Urothelium cell line (cell line): ENCODE measurements around the gene MRPL55.

ENCODE experiments used
- DNase-seq: peaks from one replicate; pipeline ENCODE4 v3.0.0; 2011; ENCODE audit warnings: low spot score, mixed read lengths
- FAIRE-seq: peaks from 2 replicates; lab custom pipeline; 2011; peaks lifted over from hg19 to GRCh38; lab: Jason Lieb, UNC

MRPL55 gene

GRCh38 chr1:228148196-228148861 lies 39.2 kb upstream of the MRPL55 start:
- FAIRE-seq: no peak
- DNase-seq: no peak

DNA sequence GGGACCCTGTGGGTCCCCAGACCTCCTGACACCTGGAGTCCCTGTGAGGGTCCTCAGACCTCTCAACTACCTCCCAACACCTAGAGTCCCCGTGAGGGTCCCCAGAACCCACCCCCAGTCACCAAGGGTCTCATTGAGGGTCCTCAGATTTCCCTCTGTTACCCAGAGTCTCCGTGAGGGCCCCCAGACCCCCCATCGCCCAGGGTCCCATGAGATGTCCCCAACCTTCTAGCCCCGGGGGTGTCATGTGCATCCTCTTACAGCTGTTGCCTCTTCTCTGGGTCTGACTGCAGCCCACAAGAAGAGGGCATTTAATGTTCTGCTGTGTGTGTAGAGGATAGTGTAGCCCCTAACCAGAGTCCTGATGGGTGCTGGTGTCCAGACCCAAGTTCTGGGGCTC lies 38.7 kb upstream of the MRPL55 start:
- FAIRE-seq (no peak), DNase-seq (no peak)

DNA sequence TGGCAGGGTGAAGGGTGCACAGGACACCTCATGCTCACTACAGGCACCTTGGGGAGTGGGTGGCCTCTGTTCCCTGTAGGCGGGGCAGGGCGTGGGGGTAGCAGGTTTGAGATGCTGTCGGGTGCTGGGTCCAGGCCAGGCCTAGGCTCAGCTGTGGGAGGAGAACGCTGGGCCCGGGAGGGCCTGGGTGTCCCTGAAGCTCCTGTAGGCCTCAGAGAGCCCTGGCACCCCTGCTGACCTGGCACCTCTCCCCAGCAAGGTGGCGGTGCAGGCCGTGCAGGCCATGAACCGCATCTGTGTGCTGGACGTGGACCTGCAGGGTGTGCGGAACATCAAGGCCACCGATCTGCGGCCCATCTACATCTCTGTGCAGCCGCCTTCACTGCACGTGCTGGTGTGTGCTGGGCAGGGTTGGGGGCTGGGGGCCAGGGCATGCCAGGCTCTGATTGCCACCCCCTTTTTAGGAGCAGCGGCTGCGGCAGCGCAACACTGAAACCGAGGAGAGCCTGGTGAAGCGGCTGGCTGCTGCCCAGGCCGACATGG lies 38.1 kb upstream of the MRPL55 start:
- FAIRE-seq (no peak), DNase-seq (no peak)

GRCh38 chr1:228146417-228147150 lies 37.5 kb upstream of the MRPL55 start:
- FAIRE-seq: no peak
- DNase-seq: no peak

DNA sequence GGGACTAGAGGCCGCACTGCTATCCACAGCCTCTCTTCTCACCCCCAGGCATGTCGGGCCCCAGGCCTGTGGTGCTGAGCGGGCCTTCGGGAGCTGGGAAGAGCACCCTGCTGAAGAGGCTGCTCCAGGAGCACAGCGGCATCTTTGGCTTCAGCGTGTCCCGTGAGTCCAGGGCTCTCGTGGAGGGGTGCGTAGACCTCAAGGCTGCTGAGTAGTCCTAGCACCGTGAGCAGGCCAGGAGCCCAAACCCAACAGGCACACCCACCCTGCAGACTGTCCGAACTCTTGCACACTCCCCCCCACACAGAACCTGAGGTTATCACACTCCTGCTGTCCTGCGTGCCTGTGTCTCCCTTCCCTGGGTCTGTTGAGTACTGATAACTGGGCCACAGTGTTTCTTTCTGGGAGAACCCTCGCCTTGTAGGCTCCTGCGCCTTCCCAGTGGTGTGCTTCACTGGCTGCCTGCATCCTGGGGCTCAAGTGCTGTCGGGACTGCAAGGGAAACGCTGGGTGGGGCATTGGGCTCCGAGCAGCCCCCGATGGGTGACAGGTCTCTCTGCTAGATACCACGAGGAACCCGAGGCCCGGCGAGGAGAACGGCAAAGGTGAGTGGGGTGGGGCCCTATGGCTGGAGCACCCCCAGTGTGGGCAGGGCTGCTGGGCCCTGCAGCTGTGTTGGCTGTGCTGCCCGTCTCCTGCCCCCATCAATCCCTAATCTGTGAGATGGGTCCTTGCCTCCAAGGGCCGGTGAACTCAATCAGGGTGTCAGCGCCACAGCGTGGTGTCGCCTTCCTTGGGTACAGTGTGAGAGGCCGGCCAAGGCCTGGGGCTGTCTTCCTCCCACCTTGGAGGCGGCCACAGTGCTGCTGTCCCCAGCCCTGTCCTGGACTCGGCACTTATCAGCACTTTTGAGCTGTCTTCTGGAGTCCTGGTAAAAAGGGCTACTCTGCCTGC lies 36.6 kb upstream of the MRPL55 start:
- FAIRE-seq: no peak
- DNase-seq: no peak

DNA sequence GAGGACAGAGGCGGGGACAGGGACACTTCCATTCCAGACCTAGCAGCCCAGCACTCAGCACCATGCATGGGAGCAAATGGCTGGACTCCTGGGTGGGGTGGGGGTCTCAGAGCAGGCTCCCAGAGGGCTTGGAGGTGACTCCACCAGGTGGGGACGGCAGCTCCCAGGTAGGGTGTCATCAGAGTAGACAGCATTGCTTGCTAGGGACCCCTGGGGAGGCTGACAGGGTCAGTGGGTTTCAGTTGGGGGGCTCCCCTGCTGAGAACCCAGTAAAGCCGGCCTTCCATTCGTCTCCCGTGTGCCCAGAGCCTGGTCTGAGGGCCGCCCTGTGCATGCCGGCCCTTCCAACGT lies 35.9 kb upstream of the MRPL55 start:
- FAIRE-seq (no peak), DNase-seq (no peak)

GRCh38 chr1:228144193-228144992 lies 35.3 kb upstream of the MRPL55 start:
- DNase-seq: no peak
- no peak for FAIRE-seq

GRCh38 chr1:228143480-228144192 lies 34.5 kb upstream of the MRPL55 start:
- DNase-seq: no peak
- FAIRE-seq: no peak

GRCh38 chr1:228142701-228143136 lies 33.6 kb upstream of the MRPL55 start:
- FAIRE-seq (no peak), DNase-seq (no peak)

- no peak for FAIRE-seq
- no peak for DNase-seq
These were observed 33.1 kb upstream of the MRPL55 start for GRCh38 chr1:228142155-228142691.

DNA sequence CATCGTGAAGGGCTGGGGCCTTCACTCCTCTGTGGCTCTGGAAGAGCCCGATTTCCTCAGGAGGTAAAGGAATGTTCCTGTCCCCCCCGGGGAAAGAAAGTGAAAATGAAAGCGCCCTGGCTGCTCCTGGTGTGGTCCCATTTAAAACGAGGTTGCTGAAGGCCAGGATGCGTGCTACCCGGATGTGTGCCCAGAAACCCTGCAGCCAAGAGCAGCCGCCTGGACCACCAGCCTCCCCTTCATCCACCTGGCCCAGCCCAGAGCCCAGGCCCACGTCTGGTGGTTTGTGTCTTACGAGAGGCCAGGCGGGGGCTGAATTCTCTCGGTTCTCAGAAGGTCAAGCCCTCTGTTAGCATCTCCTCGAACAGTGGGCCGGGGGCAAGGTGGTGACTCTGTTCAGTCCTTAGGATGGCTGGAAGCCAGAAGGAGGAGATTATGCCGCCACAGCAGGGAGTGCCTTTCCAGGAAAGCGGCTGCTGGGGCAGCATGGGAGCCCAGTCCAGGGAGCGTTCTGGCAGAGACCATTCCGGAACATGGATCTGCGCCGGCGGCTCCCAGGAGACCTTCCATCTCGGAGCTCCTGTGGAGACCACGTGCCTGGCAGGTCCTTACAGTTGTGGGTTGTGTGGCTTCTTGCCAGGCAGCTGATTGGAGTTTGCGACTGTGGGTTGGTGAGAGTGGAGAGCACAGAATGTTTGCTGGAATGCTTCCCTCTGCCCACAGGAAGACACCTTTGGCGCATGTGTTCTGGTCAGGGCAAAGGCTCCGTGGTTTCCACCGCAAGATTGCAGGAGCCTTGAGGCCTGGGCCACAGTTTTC lies 32.3 kb upstream of the MRPL55 start:
- FAIRE-seq (no peak), DNase-seq (no peak)

GRCh38 chr1:228140724-228141225 lies 31.7 kb upstream of the MRPL55 start:
- FAIRE-seq (no peak), DNase-seq (no peak)

GRCh38 chr1:228139931-228140723 lies 31.0 kb upstream of the MRPL55 start, which contains the start of gene GUK1:
Gene GUK1 (plus strand): TSS chr1:228140279. CDS start chr1:228140303, 24 bp downstream.
- FAIRE-seq (peak; percentile 96), DNase-seq (peak; percentile 98)

GRCh38 chr1:228139406-228139930 lies 30.4 kb upstream of the MRPL55 start:
- DNase-seq (no peak), FAIRE-seq (no peak)

GRCh38 chr1:228136901-228137300 lies 27.8 kb upstream of the MRPL55 start:
- no peak for DNase-seq

DNA sequence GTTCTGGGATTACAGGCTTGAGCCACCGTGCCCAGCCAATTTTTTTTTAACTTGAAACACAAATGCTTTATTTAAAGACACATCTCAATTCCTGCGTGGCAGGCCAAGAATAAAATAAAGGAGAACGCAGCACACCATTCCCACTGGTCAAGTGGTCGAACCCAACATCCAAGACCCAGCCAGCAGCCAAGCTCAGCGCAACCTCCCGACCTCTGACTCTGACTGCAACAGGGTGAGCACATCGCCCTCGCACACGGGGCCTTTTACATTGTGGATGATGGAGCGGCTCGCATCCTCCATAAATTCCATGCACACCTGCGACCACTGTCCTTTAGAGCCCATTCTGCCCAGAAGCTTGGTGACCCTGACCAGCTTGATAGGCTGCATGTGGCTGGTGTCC lies 25.5 kb upstream of the MRPL55 start:
- FAIRE-seq (no peak), DNase-seq (no peak)

More at GRCh38 chr1:228136901-228137300, 27.8 kb upstream of the MRPL55 start:
- FAIRE-seq: no peak

DNA sequence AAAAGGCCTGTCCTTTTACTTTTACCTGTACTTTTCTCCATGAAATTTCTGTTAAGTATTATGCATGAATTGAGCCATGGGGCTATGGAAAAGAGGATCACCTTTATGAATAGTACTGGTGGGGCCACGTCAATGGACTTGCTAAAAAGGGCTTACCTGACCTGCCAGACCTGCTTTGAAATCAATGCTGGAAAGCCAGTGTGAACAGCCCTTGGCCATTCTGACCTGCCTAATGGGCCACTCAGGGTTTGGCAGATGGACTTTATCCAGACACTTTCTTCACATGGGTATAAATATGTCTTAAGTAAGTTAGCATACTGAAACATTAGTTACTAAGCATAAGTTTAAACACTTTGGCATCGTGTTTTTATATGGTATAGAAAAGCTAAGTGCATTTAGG lies 22.7 kb upstream of the MRPL55 start:
- FAIRE-seq (no peak), DNase-seq (no peak)
